ENCODE results near the gene CDAN1. TPM values are rescaled to one million over a fixed set of nuclear protein-coding genes. Genes with fewer than 3 reads are reported as not detected.

The CDAN1 gene
- total RNA-seq, 1 donor from 2014 or later, result 10.1 TPM

GRCh38 chr15:42734076-42734672 lies 2.8 kb downstream of the CDAN1 start:
- no peak for DNase-seq (ENCODE audit: extremely low read depth, low read depth, low spot score)

GRCh38 chr15:42733027-42733426 lies 3.9 kb downstream of the CDAN1 start:
- no peak for DNase-seq (ENCODE audit: extremely low read depth, low read depth, low spot score)

- no peak for DNase-seq (ENCODE audit: extremely low read depth, low read depth, low spot score)
These were observed 4.7 kb downstream of the CDAN1 start for GRCh38 chr15:42732095-42732827.

GRCh38 chr15:42731461-42731860 lies 5.5 kb downstream of the CDAN1 start:
- no peak for DNase-seq (ENCODE audit: extremely low read depth, low read depth, low spot score)

GRCh38 chr15:42730536-42730935 lies 6.4 kb downstream of the CDAN1 start:
- no peak for DNase-seq (ENCODE audit: extremely low read depth, low read depth, low spot score)

- no peak for DNase-seq (ENCODE audit: extremely low read depth, low read depth, low spot score)
These were observed 6.8 kb downstream of the CDAN1 start for GRCh38 chr15:42730135-42730534.

- DNase-seq (ENCODE audit: extremely low read depth, low read depth, low spot score), result no peak
These were observed 7.5 kb downstream of the CDAN1 start for GRCh38 chr15:42729409-42729808.

GRCh38 chr15:42728972-42729371 lies 8.0 kb downstream of the CDAN1 start:
- DNase-seq (ENCODE audit: extremely low read depth, low read depth, low spot score), result no peak

- no peak for DNase-seq (ENCODE audit: extremely low read depth, low read depth, low spot score)
These were observed 8.4 kb downstream of the CDAN1 start for GRCh38 chr15:42728560-42728959.

GRCh38 chr15:42727750-42728381 lies 9.1 kb downstream of the CDAN1 start:
- DNase-seq (ENCODE audit: extremely low read depth, low read depth, low spot score), result no peak

- DNase-seq (ENCODE audit: extremely low read depth, low read depth, low spot score), result no peak
These were observed 10.8 kb downstream of the CDAN1 start for GRCh38 chr15:42726114-42726513.

GRCh38 chr15:42725331-42725903 lies 11.5 kb downstream of the CDAN1 start:
- DNase-seq (ENCODE audit: extremely low read depth, low read depth, low spot score), result no peak

- no peak for DNase-seq (ENCODE audit: extremely low read depth, low read depth, low spot score)
These were observed 12.7 kb downstream of the CDAN1 start for GRCh38 chr15:42724276-42724675.

GRCh38 chr15:42723068-42723467 lies 13.9 kb downstream of the CDAN1 start:
- DNase-seq (ENCODE audit: extremely low read depth, low read depth, low spot score), result no peak

- DNase-seq (ENCODE audit: extremely low read depth, low read depth, low spot score), result no peak
These were observed 15.0 kb downstream of the CDAN1 start for GRCh38 chr15:42721916-42722315.

GRCh38 chr15:42721016-42721415 lies 15.9 kb downstream of the CDAN1 start:
- no peak for DNase-seq (ENCODE audit: extremely low read depth, low read depth, low spot score)

- no peak for DNase-seq (ENCODE audit: extremely low read depth, low read depth, low spot score)
These were observed 16.9 kb downstream of the CDAN1 start for GRCh38 chr15:42720071-42720470.

GRCh38 chr15:42719043-42719442 lies 17.9 kb downstream of the CDAN1 start:
- DNase-seq (ENCODE audit: extremely low read depth, low read depth, low spot score), result no peak

GRCh38 chr15:42716626-42717025 lies 20.3 kb downstream of the CDAN1 start:
- DNase-seq (ENCODE audit: extremely low read depth, low read depth, low spot score), result no peak

GRCh38 chr15:42716125-42716524 lies 20.8 kb downstream of the CDAN1 start:
- no peak for DNase-seq (ENCODE audit: extremely low read depth, low read depth, low spot score)

GRCh38 chr15:42712584-42712983 lies 24.3 kb downstream of the CDAN1 start:
- no peak for DNase-seq (ENCODE audit: extremely low read depth, low read depth, low spot score)

- no peak for DNase-seq (ENCODE audit: extremely low read depth, low read depth, low spot score)
These were observed 25.2 kb downstream of the CDAN1 start for GRCh38 chr15:42711746-42712145.
